ENCODE results near the gene PCSK2.
A peak's percentile ranks its signal among the peaks of the same experiment; 100 is the strongest.

PCSK2 gene

GRCh38 chr20:17488916-17489600 lies 262.2 kb downstream of the PCSK2 start:
- Histone ChIP-seq H3K9ac (no peak overlapping the region), H3K27ac (no peak overlapping the region), H3K4me2 (peak overlapping the region in 3 of 11 experiments; percentile 6 to 13 (median 11); a peak in 3 of 22 replicates), H3K4me3 (no peak overlapping the region), H3K27me3 (no peaks in the 10 kb centered on the region), H4K20me1 (no peaks in the 10 kb centered on the region), H3K9me3 (replicated peaks in 1 of 11) (0 out of 22 replicates have a peak, but pooled peaks cover 0 to 4% (median 0%) of the 10 kb centered on the region in 11 experiments), H3K4me1 (peaks cover 0 to 7% (median 0%) of the 10 kb centered on the region in 10 experiments; a peak in 3 of 20 replicates), H3K36me3 (no peaks in the 10 kb centered on the region)
- no peak for TF ChIP-seq Cebpa-rat (IDR thresholded peaks at IDR 0.05)

GRCh38 chr20:17490501-17490900 lies 263.7 kb downstream of the PCSK2 start:
- Histone ChIP-seq H3K9ac (no peak overlapping the region), H3K4me2 (no peak overlapping the region), H3K27ac (no peak overlapping the region), H3K4me3 (no peak overlapping the region), H3K4me1 (peaks cover 0 to 7% (median 0%) of the 10 kb centered on the region in 10 experiments; a peak in 3 of 20 replicates), H3K9me3 (replicated peaks in 1 of 11) (0 out of 22 replicates have a peak, but pooled peaks cover 0 to 4% (median 0%) of the 10 kb centered on the region in 11 experiments), H3K36me3 (no peaks in the 10 kb centered on the region), H4K20me1 (no peaks in the 10 kb centered on the region), H3K27me3 (no peaks in the 10 kb centered on the region)
- TF ChIP-seq Cebpa-rat (IDR thresholded peaks at IDR 0.05), result no peak

DNA sequence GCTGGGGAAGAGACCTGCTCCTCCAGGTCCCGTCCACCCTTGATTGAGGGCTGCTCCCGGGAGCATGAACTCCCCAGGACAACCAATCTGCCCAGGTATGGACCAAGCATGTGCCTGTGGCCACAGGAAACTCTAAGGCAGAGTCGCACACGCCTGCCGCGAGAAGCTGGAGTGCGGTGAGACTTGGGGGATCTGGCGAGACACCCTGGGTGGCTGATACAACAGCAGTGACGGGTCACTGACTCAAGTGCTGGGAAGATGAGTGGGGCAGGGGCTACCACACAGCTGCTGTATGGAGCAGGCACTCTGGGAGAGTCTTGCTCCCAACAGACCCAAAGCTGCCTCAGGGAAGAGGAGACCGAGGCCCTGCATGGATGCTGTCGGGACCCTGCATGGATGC lies 264.2 kb downstream of the PCSK2 start:
- H3K36me3 ChIP-seq, result no peaks in the 10 kb centered on the region
- H3K27ac ChIP-seq, result no peak overlapping the region
- H3K4me3 ChIP-seq, result no peak overlapping the region
- no peaks in the 10 kb centered on the region for H4K20me1 ChIP-seq
- H3K9me3 ChIP-seq (replicated peaks in 1 of 11), result 0 out of 22 replicates have a peak, but pooled peaks cover 0 to 4% (median 0%) of the 10 kb centered on the region in 11 experiments
- H3K4me1 ChIP-seq, result peaks cover 0 to 7% (median 0%) of the 10 kb centered on the region in 10 experiments; a peak in 3 of 20 replicates
- H3K27me3 ChIP-seq, result no peaks in the 10 kb centered on the region
- H3K4me2 ChIP-seq, result no peak overlapping the region
- H3K9ac ChIP-seq, result no peak overlapping the region
- no peak for TF ChIP-seq Cebpa-rat (IDR thresholded peaks at IDR 0.05)

GRCh38 chr20:17491488-17491887 lies 264.6 kb downstream of the PCSK2 start:
- Histone ChIP-seq H3K9me3 (replicated peaks in 1 of 11) (0 out of 22 replicates have a peak, but pooled peaks cover 0 to 4% (median 0%) of the 10 kb centered on the region in 11 experiments), H3K27me3 (no peaks in the 10 kb centered on the region), H3K9ac (no peak overlapping the region), H3K36me3 (no peaks in the 10 kb centered on the region), H3K4me1 (peaks cover 0 to 7% (median 0%) of the 10 kb centered on the region in 10 experiments; a peak in 3 of 20 replicates), H3K4me3 (no peak overlapping the region), H3K4me2 (no peak overlapping the region), H4K20me1 (no peaks in the 10 kb centered on the region), H3K27ac (no peak overlapping the region)
- TF ChIP-seq Cebpa-rat (IDR thresholded peaks at IDR 0.05), result no peak

GRCh38 chr20:17493173-17493572 lies 266.3 kb downstream of the PCSK2 start:
- Histone ChIP-seq H3K9ac (no peak overlapping the region), H3K27me3 (no peaks in the 10 kb centered on the region), H3K4me1 (peaks cover 0 to 7% (median 0%) of the 10 kb centered on the region in 10 experiments; a peak in 3 of 20 replicates), H3K27ac (no peak overlapping the region), H3K4me3 (no peak overlapping the region), H3K4me2 (no peak overlapping the region), H4K20me1 (no peaks in the 10 kb centered on the region), H3K36me3 (no peaks in the 10 kb centered on the region), H3K9me3 (replicated peaks in 1 of 11) (0 out of 22 replicates have a peak, but pooled peaks cover 0 to 4% (median 0%) of the 10 kb centered on the region in 11 experiments)
- TF ChIP-seq Cebpa-rat (IDR thresholded peaks at IDR 0.05), result no peak

- H3K9me3 ChIP-seq (replicated peaks in 1 of 11), result 0 out of 22 replicates have a peak, but pooled peaks cover 0 to 3% (median 0%) of the 10 kb centered on the region in 11 experiments
- H3K4me2 ChIP-seq, result no peak overlapping the region
- no peak overlapping the region for H3K4me3 ChIP-seq
- no peak overlapping the region for H3K9ac ChIP-seq
- no peaks in the 10 kb centered on the region for H3K27me3 ChIP-seq
- no peak overlapping the region for H3K27ac ChIP-seq
- H4K20me1 ChIP-seq, result no peaks in the 10 kb centered on the region
- peaks cover 0 to 4% (median 0%) of the 10 kb centered on the region in 10 experiments; a peak in 3 of 20 replicates for H3K4me1 ChIP-seq
- H3K36me3 ChIP-seq, result no peaks in the 10 kb centered on the region
- no peak for TF ChIP-seq Cebpa-rat (IDR thresholded peaks at IDR 0.05)
These were observed 267.4 kb downstream of the PCSK2 start for GRCh38 chr20:17494201-17494600.

DNA sequence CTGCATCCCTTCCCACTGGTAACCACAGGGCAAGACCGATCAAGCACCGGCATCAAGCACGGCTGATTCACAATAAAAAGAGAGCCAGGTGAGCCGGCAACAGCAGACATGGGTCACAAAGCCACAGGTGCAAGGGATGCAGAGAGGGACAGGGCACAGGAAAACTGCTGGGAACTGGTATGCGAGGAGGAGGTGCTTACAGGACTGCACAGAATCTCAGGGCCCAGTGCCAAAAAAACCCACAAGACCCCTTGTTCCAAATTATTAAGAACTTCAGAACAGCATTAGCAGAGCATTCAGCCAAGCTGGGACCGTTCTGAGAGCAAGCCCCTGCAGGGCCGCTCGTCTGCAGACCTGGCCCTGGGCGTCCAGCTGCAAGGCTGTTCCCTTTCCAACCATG lies 269.0 kb downstream of the PCSK2 start:
- Histone ChIP-seq H3K4me3 (no peak overlapping the region), H4K20me1 (no peaks in the 10 kb centered on the region), H3K4me2 (no peak overlapping the region), H3K36me3 (no peaks in the 10 kb centered on the region), H3K9ac (no peak overlapping the region), H3K4me1 (no peaks in the 10 kb centered on the region), H3K27ac (no peak overlapping the region), H3K27me3 (no peaks in the 10 kb centered on the region), H3K9me3 (replicated peaks in 1 of 11) (no peaks in the 10 kb centered on the region)
- TF ChIP-seq Cebpa-rat (IDR thresholded peaks at IDR 0.05), result no peak

GRCh38 chr20:17497821-17498580 lies 271.2 kb downstream of the PCSK2 start:
- no peaks in the 10 kb centered on the region for H3K9me3 ChIP-seq (replicated peaks in 1 of 11)
- no peak overlapping the region for H3K4me2 ChIP-seq
- H3K4me3 ChIP-seq, result no peak overlapping the region
- no peaks in the 10 kb centered on the region for H4K20me1 ChIP-seq
- peaks cover 0 to 2% (median 0%) of the 10 kb centered on the region in 10 experiments; a peak in 4 of 20 replicates for H3K4me1 ChIP-seq
- H3K9ac ChIP-seq, result no peak overlapping the region
- no peak for TF ChIP-seq Cebpa-rat (IDR thresholded peaks at IDR 0.05)
- no peaks in the 10 kb centered on the region for H3K36me3 ChIP-seq
- H3K27ac ChIP-seq, result no peak overlapping the region
- H3K27me3 ChIP-seq, result no peaks in the 10 kb centered on the region

- Histone ChIP-seq H4K20me1 (no peaks in the 10 kb centered on the region), H3K27me3 (no peaks in the 10 kb centered on the region), H3K9ac (no peak overlapping the region), H3K9me3 (replicated peaks in 1 of 11) (no peaks in the 10 kb centered on the region), H3K4me3 (no peak overlapping the region), H3K4me2 (no peak overlapping the region), H3K27ac (no peak overlapping the region), H3K36me3 (no peaks in the 10 kb centered on the region), H3K4me1 (peaks cover 0 to 8% (median 4%) of the 10 kb centered on the region in 10 experiments; a peak in 15 of 20 replicates)
- no peak for TF ChIP-seq Cebpa-rat (IDR thresholded peaks at IDR 0.05)
These were observed 271.8 kb downstream of the PCSK2 start for GRCh38 chr20:17498641-17499040.

All from BLaER1 treated with 17β-estradiol and CSF1 and Interleukin-3, amounts not matched to agents 10 nM and 100 nM (cell line).